Activated CD8-positive, alpha-beta memory T cell treated with anti-CD3 and anti-CD28 coated beads, Interleukin-2, amount 50 U/mL, for 24 hours (primary cell): ENCODE results near the gene CACNA2D4.

Source experiments
- DNase-seq: peaks from one replicate; pipeline ENCODE4 v3.0.0-alpha.2; 2020; ENCODE audit errors: extremely low read depth

CACNA2D4 gene

DNA sequence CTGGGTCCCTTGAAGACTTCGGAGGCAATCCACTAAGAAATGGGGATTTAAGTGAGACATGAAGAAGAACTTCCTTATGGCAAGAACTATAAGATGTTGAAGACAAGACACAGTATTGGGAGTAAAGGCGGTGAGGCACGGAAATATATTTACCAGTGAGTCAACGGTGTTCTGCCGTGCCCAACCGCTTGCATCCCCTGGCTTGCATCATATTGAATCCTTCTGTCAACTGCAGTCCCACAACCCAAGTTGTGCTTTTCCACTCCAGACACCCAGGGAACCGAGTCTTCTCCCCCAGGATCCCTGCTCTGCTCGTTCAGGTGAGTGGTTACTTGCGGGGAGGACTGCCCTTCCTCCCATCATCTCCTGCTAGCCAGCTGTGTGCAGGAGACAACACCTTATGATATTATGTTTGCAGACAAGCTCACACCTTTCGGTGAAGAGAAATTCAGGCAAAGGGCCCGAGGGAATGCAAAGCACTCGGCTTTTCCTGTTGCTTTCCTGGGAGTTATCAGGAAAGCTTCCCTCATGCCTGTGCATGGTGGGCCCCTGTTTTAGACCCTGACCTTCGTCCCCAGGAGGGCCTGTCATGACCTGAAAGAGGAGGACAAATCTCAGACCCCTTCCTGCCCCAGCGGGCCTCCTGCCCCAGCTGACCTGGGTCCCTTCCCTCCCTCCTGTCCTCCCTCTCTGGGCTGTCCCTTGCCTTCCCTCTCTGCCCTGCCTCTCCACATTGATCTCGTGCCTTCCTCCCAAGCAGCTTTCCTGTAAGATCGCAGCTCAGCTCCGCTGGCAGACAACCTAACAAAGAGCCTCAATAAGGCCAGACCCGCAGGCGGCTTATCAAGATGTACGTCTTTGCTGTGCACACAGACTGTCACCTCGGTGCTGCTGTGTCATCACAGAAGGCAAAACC, 102.4 kb downstream of the CACNA2D4 start:
- no peak for DNase-seq

DNA sequence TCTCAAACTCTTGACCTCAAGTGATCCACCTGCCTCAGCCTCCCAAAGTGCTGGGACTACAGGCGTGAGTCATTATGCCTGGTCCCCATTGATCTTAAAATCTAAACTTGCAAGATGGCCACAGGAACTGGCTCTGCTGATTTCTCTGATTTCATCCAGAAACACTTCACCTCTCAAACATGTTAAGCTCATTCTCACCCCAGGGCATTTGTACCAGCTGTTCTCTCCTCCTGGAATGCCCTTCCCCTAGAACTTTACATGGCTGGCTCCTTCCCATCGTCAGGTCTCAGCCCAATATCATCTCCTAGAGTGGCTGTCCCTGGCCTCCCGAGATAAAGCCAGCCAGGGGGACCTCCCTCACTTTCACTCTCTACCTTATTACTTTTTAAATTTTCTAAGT, 103.3 kb downstream of the CACNA2D4 start:
- DNase-seq, result no peak

DNA sequence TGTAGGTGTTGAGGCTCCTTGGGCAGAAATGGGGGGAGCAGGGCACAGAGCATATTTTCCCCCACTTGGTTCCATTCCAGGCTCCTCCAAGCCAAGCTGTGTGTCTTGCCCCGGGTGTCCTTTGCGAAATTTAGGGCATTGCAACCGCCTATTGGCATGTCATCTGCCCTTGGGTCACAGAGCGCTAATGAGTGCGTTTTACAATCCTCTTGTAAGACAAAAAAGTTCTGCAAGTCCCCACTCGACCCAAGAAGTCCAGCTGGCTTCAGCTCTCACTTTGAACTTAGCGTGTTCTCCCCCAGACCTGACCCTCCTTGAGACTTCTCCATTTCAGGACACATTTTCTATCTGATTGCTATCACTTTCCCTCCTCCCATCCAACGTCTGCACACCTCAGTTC, 104.2 kb downstream of the CACNA2D4 start:
- no peak for DNase-seq

DNA sequence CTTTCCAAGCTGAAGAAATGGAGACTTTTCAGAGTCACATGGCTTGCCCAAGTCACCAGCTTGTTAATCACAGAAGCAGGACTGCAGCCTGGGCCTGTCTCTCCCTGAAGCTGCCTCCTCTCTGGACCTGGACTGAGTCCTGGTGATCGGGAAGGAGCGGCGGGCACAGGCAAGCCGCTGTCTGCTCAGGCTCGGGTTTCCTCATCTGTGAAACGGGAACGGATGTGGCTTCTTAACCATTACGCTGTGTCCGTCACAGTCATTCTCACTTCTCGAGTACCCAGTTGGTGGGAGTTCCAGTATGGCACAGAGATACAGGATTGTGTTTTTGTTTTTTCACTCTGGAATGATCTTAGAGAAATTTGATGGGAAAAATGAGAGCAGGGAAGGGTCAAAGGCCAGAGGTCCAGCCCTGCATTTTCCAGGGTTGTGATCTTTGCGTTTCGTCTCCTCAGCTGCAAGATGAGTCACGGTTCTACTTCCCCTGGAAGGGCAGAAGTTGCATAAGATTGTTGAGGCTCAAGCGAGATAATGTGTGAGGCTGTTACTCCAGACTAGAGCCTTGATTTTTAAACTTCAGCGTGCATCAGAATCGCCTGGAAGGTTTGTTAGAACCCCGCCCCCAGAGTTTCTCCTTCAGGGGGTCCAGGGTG, 105.7 kb downstream of the CACNA2D4 start:
- DNase-seq, result no peak

DNA sequence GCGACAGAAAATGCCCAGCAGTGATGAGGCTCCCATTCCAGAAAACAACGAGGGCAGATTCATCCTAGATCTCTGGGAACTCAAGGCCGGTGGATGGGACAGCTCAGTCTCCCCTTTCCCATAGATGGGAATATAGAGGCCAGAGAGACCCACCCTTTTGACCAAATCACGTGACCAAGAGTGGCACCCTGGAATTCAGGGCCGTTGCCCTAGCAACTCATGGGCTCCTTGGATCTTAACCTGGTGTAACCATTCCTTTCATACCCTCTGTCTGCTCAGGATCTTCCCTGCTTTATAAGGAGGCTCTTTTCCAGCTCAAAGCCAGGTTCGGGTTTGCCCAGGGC, 106.5 kb downstream of the CACNA2D4 start:
- no peak for DNase-seq

DNA sequence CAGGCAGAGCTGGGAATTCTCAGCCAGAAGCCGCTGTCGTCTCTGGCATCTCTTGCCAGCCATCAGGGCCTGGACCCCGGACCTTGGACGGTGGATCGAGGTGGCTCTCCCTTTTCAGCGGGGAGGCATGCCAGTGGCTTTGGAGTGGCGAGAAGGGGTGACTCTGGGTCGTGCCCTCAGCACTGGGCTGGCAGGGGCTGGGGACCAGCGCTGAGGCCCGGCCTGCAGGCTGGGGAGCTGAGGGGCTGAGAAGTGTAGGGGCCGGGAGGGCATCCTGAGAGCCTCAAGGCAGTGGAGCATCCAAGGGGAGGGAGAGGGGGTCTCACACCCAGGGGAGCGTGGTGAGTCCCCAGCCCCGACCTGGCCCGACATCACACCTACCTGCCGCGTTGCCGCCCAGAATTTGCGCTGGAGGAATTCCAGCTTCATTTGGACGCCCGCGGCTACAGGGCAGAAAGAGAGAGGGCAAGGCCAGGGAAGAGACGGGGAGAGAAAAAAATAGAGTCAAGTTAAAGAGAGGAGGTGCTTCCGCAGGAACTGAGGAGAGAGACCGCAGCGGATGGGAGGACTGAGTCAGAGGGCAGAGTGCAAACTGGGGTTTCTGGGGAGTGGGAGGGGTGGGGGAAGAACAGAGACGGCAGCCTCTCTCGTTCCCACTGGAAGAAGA, 107.0 kb downstream of the CACNA2D4 start:
- no peak for DNase-seq

DNA sequence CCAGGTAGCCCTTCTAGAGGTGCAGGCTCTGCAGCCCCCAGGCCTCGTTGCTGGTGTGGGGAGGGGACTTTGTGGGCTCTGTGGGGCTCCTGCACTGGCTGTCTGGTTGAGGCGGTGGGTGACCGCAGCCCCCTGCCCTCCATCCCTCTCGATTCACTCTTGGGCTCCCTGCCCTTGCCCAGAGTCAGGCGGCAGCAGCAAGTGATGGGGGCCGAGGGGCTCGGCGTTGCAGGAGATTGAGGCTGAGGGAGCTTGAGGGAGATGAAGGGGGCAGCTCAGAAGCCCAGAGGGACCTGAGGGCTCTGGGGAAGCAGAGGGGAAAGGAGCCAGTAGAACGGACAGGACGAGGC, 107.5 kb downstream of the CACNA2D4 start:
- no peak for DNase-seq

DNA sequence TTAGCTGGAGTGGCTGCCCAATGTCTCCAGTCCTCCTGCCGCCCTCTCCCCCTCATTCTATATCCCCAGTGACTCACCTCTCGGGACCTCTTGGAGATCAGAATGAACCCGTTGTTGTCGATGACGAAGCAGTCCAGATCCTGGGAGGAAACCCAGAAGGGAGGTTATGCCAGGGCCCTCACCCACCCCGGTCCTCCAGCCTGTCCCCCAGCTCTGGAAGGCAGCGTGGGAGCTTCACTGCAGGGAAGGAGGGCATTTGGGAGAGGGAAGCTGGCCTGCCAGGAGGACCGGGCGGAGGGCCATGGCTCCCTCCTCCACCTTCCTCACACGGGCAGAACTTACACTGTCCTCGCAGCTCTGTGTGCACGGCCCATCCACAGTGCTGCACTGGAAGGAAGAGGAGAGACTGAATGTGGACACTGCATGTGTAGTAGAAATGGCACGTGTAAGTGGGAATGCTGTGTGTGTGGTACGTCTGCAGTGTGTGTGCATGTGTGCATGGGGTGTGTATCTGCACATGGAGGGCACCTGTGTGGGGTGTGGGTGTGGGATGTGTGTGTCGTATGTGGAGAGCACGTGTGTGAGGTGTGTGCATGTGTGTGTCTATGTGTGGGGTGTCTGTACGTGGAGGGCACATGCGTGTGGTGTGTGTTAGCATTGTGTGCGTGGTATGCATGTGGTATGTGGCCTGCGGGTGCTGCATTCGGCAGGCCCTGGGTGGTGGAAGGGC, 108.1 kb downstream of the CACNA2D4 start:
- DNase-seq, result no peak

DNA sequence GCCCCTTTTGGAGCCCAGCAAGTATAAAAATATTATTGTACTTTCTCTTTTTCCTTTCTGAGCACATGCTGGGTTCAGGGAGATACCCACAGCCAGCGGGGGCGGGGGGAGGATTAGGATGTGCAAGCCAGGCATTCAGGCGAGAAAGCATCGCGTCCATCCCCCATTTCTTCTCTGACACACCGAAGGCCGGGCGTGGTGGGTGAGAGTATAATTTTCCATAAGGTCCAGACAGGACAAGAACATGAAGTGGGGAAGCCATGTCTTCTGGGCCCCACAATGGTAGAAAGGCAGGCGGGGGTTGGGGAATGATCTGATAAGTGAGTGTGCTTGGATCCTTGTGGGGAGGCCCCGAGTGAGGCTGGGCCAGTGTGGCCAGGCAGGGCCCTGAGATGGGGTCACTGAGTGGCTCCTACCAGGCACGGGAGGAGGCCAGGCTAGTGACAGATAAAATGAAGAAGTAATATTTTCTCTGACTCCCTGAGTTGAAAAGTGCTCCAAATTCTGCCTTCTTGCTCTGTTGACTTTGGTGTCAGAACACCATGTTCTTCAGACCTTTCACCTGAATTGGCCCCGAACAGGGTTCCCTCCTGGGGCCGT, 108.8 kb downstream of the CACNA2D4 start:
- DNase-seq, result no peak

DNA sequence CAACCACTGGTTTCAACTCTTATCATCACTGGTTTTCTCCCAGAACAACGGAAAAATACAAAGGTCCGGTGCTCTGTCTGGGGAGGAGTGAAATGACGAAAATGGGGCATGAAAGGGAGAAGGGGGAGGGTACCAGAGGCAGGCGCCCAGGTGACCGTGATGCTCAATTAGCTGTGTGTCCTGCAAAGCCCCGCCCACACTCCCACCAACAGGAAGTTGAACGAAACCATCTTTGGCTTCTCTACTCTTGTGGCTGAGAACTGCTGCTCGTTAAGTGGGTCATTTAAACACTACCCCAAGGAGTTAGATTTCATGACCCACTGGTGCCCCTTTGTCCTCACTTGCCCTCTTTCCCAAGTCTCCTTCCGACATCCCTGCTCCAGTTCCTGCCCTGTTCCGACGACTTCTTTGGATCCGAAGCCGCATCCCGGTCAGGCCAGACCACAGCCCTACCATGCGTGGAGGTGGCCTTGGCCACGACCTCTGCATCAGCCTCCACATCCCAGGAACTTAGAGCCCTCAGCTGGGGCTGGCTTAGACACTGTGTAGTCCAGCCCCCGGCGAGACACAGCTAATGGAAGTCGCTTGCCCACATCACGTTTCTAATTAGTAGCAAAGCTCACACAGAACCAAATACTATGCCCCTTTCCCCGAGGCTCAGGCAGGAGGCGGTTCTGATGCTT, 109.5 kb downstream of the CACNA2D4 start:
- no peak for DNase-seq

DNA sequence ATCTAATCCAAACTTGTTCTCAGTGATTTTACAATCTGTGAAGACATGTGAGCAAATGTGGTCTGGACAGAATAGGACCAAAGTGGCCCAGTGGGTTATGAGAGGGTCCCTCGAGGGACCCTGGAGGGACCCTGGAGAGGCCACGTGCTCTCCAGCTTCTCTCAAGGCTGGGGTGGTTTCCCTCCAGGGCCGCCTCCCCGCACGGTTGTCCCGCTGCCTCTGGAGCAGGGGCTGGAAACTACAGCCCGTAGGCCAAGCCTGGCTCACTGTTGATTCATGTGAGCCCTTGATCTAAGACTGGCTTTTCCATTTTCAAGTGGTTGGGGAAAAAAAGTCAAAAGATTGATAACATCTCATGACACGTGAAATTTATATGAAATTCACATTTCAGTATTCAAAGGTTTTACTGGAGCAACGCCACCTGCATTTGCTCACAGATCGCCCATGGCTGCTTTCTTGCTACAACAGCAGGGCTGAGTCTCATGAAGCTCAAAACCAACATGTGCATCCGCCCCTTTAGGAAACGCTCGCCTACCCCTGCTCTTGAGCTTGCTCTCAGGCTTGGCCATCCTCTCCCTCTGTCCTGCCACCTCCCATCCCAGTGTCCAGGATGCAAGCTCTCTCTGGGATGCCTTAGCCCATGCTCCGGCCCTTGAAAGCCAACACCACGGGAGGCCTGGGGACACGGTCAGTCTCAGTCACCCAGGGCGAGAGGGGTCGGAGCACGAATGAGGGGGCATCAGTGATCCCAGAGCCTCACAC, 110.2 kb downstream of the CACNA2D4 start:
- no peak for DNase-seq

DNA sequence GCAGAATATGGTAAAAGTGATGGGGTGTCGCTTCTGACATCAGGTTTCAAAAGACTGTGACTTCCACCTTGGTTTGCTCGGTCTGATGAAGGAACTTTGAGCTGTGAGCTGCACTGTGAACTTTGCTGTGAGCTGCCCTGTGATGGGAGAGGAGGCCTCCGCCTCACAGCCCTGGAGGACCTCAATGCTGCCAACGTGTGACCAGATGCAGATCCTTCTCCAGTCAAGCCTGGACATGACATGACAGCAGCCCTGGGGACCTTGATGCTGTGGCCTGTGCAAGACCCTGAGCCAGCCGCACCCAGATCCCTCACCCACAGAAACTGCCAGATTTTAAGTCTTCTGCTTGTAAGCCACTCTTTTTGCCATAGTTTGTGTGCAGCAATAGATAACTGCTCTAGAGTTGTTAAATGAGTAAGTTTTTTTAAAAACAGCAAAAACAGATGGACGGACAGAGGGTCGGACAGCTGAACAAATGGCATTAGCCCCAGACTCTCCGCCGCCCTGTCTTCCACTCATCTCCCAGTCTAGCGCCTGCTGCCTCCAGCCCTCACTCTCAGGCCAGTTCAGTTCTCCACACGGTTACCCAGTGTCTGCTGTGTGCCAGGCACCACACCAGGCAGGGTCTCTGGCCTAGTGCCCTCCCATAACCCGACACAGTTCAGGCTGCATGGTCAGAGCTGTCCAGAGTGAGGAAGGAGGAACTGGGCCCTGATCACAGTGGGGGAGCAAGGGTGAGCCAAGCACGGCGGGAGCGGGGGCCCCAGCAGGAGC, 111.2 kb downstream of the CACNA2D4 start:
- no peak for DNase-seq

DNA sequence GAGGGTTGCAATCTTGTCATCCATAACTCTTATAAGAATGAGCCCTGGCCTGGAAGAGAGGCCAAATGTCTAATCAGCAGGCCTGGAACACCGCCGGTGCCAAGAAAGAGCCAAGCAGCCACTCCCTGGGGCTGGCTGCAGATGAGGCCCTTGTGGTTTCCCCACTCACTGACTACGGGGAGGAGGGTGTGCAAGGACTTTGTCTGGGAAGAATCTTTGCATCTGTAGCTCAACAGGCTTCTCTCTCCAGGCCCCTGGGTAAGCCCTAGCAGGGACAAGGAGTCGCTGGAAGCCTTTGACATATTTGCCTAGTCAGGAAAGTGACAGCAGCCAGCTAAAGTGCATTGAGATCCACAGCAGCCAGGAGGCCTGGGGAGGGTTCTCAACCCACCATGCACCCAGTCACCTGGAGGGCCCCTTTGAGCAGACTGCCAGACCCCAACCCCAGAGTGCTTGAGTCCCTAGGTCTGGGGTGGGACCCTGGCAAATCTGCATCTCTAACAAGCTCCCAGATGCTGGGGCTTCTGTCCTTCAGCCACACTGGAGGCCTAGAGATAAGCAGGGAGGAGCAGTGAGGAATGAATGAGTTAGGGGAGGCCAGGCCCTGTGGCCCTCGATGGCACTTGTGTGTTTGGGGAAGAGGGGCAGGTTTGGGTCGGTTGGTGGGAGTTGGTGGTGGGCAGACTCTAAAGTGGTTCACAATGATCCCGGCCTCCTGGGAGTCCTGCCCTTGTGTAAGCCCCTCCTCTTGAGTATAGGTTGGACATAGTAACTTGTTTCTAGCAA, 112.0 kb downstream of the CACNA2D4 start:
- DNase-seq, result no peak

DNA sequence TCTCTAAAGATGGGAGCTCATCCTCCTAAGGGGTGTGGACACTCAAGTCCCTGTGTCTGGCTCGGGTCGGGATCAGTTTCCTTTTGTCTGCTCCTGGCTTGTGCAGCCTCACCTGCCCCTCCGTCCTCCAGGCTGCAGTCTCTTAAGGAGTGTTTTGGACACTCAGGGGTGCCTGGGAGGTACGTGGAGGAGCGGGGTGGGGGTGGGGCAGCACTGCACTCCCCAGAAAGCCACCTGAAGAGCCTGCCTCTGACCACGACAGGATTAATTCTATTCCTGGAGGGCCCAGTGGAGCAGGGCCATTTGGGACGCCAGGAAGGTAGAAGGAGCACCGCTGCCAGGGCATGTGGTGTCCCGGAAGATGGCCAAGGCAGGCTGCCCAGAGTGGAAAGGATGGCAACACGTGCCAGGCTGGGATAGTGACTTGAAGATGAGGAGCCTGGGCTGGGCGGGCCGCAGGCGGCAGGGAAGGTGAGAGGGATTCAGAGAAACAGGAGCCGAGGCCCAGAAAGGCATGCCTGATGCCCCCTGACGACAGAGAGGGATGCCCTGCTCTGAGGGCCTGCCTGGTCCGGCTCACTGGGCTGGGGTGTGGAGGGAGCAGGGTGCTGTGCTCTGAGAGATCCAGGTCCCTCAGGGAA, 112.9 kb downstream of the CACNA2D4 start:
- no peak for DNase-seq

DNA sequence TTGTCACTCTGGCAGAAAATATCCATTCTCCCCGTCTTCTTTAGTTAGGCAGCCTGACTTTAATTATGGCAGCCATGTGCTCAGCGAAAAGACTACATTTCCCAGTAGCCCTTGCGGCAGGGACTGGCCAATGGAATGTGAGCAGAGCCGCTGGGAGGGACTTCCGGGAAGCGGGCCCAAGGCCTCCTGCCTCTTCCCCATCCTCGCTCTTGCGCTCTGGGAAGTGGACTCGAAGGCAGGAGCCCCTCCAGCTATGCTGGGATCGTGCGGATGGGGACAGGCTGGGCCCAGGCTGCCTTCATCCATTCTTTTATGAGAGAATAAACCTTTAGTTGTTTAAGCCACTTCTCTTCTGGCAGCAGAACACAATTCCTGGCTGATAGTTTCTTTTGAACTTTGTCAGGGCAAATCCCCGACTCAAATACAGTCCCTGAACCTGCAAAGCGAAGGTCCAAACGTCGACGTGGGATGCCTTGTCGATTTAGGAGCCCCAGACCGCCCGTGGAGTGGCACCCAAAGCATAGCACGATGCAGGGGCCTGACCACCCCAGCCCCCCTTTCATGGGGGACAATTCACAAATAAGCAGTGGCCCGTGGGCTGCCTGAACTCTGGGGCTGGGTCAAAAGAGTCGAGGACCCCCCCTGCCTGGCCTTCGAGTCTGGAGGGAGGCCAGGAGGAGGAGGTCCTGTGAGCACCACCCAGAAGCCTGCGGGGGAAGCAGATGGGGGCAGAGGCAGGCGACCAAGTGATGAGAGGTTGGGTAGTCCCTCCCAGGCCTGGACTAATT, 113.7 kb downstream of the CACNA2D4 start:
- DNase-seq, result peak; percentile 63

DNA sequence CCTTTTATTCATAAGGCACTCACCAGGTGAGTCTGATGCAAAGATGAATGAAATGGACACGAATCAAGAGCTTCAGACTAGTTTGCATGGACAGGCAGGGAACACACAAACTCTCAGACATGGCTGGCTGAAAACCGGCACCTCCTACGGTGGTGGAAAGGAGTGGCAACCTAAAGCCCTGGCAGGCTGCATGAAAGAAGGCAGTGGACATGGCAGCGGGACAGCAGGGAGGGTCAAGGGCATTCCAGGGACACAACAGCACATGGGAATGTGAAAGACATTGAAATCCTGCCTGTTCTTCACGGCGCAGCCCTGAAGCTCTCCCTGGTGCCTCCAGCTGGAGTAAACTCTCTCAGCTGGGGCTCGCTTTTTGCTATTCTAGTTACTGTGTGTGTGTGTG, 114.7 kb downstream of the CACNA2D4 start:
- no peak for DNase-seq

DNA sequence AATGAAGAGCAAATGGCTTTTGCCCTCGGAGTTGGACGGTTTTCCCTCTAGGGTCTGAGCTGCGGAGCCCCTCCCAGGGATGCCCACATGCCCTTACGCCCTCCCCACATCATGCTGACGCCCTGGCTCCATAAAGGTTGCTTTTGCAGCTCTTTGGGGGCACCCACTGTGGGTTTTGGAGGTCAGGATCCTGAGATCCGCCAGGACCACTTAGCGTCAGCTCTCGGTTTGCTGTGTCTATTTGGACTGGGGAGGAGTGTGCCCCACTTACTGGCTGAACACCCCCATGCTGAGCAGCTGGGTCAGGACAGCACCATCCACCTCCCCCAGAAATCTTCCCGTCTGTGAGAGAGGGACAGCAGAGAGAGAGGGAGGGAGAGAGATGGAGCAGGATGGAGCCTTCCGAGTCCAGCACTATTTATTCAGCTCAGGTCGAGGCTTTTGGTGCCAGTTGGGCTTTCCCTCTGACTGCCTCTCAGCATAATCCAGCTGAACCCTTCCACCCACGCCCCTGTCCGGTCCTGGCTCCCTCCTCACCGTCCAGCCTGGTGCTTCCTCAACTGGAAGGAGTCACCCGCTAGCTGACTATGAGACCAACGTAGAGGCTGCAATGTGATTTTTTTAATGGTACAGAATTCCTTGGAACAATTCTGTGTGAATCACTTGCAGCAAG, 117.0 kb downstream of the CACNA2D4 start:
- DNase-seq, result no peak
